Activated T-cell treated with anti-CD3 and anti-CD28 coated beads, Interleukin-2, amount 50 U/mL, for 48 hours (primary cell): Measurements from ENCODE around the gene TBC1D4.
"Not testable (repeated sequence)": the region's sequence is repeated elsewhere in the genome, so short reads cannot be mapped to it uniquely, and the experiment has no call there.

Experiments
- DNase-seq, 2 experiments: peaks; one replicate each; pipeline ENCODE4 v3.0.0-alpha.2; 2020

The TBC1D4 gene

GRCh38 chr13:75256922-75257321, 225.0 kb downstream of the TBC1D4 start:
- no peak for DNase-seq

GRCh38 chr13:75255653-75256052, 226.3 kb downstream of the TBC1D4 start:
- DNase-seq, result no peak

GRCh38 chr13:75255147-75255546, 226.8 kb downstream of the TBC1D4 start:
- DNase-seq, result no peak

GRCh38 chr13:75251188-75251587, 230.8 kb downstream of the TBC1D4 start:
- DNase-seq, result no peak

- DNase-seq, result no peak
Observed at GRCh38 chr13:75250526-75251178, 231.3 kb downstream of the TBC1D4 start.

GRCh38 chr13:75245578-75245977, 236.4 kb downstream of the TBC1D4 start:
- DNase-seq, result not testable (repeated sequence)

GRCh38 chr13:75240240-75240639, 241.7 kb downstream of the TBC1D4 start:
- not testable (repeated sequence) for DNase-seq

- no peak for DNase-seq
Observed at GRCh38 chr13:75236774-75237173, 245.2 kb downstream of the TBC1D4 start.
